OCI-LY1 (cell line): ENCODE results near the gene CELF4.

Experiments
- H2AFZ ChIP-seq: fragments of 200-600 bp; sonication (generic), shearing (Covaris generic); 2 replicates; pipeline ENCODE4 v1.6.0; 2014; ENCODE audit warnings: antibody characterized with exemption, mild to moderate bottlenecking, low read length
- H3F3A ChIP-seq: fragments of 200-600 bp; sonication (generic), shearing (Covaris generic); 2 replicates; pipeline ENCODE4 v1.6.0; 2014; ENCODE audit warnings: mild to moderate bottlenecking, antibody characterized with exemption, low read length, moderate library complexity; ENCODE audit not compliant: insufficient read depth
- H3K27ac ChIP-seq: fragments of 200-600 bp; sonication (generic); 2 replicates; pipeline ENCODE4 v1.5.1; 2014; ENCODE audit warnings: low read length, mixed run types, mild to moderate bottlenecking, low read depth; ENCODE audit not compliant: poor library complexity, severe bottlenecking
- H3K27me3 ChIP-seq: fragments of 200-600 bp; sonication (generic); 2 replicates; pipeline ENCODE4 v1.6.0; 2014; ENCODE audit warnings: antibody characterized with exemption, mild to moderate bottlenecking, low read length, moderate library complexity; ENCODE audit not compliant: insufficient read depth
- H3K36me3 ChIP-seq: fragments of 200-600 bp; sonication (generic); 2 replicates; pipeline ENCODE4 v1.6.1; 2014; ENCODE audit warnings: mild to moderate bottlenecking, antibody characterized with exemption, low read length, moderate library complexity, mixed read lengths; ENCODE audit not compliant: insufficient read depth
- H3K4me1 ChIP-seq: fragments of 200-600 bp; sonication (generic); 2 replicates; pipeline ENCODE4 v1.5.1; 2014; ENCODE audit warnings: mild to moderate bottlenecking, low read length, moderate library complexity; ENCODE audit not compliant: insufficient read depth, severe bottlenecking
- H3K4me2 ChIP-seq: fragments of 200-600 bp; sonication (generic), shearing (Covaris generic); 2 replicates; pipeline ENCODE4 v1.6.1; 2014; ENCODE audit warnings: low read length
- H3K4me3 ChIP-seq: fragments of 200-600 bp; sonication (generic); 2 replicates; pipeline ENCODE4 v1.5.1; 2014; ENCODE audit warnings: low read length, low read depth, mild to moderate bottlenecking, mixed read lengths; ENCODE audit not compliant: poor library complexity, severe bottlenecking
- H3K79me2 ChIP-seq: fragments of 200-600 bp; shearing (Covaris generic); 2 replicates; pipeline ENCODE4 v1.6.1; 2016; ENCODE audit warnings: mixed run types, low read length, mixed read lengths; ENCODE audit not compliant: insufficient read depth
- H3K9ac ChIP-seq: fragments of 200-600 bp; sonication (generic), shearing (Covaris generic); 2 replicates; pipeline ENCODE4 v1.6.1; 2014; ENCODE audit warnings: mild to moderate bottlenecking, low read length, mixed read lengths
- H3K9me2 ChIP-seq: fragments of 200-600 bp; sonication (generic), shearing (Covaris generic); 2 replicates; pipeline ENCODE4 v1.6.1; 2014; ENCODE audit warnings: low read depth, mild to moderate bottlenecking, low read length, mixed read lengths
- H3K9me3 ChIP-seq: fragments of 200-600 bp; shearing (Covaris generic); 2 replicates; pipeline ENCODE4 v1.6.1; 2014; ENCODE audit warnings: low read length, mixed read lengths
- H4K20me1 ChIP-seq: fragments of 200-600 bp; sonication (generic), shearing (Covaris generic); 2 replicates; pipeline ENCODE4 v1.6.0; 2016; ENCODE audit warnings: mild to moderate bottlenecking, low read length; ENCODE audit not compliant: insufficient read depth
- EZH2 ChIP-seq: fragments of 200-600 bp; sonication (generic), shearing (Covaris generic); IDR thresholded peaks from 2 replicates; pipeline ENCODE4 v1.8.0; 2017; ENCODE audit warnings: borderline replicate concordance, mixed run types, mild to moderate bottlenecking, antibody characterized with exemption, low read length, moderate library complexity, mixed read lengths
- TF ChIP-seq, protein P1 (sequence below): fragments of 200-600 bp; sonication (generic), shearing (Covaris generic); IDR thresholded peaks from 2 replicates; pipeline ENCODE4 v1.5.1; 2017; ENCODE audit warnings: mild to moderate bottlenecking, antibody characterized with exemption, low read length, moderate library complexity, mixed read lengths

CELF4 gene

DNA sequence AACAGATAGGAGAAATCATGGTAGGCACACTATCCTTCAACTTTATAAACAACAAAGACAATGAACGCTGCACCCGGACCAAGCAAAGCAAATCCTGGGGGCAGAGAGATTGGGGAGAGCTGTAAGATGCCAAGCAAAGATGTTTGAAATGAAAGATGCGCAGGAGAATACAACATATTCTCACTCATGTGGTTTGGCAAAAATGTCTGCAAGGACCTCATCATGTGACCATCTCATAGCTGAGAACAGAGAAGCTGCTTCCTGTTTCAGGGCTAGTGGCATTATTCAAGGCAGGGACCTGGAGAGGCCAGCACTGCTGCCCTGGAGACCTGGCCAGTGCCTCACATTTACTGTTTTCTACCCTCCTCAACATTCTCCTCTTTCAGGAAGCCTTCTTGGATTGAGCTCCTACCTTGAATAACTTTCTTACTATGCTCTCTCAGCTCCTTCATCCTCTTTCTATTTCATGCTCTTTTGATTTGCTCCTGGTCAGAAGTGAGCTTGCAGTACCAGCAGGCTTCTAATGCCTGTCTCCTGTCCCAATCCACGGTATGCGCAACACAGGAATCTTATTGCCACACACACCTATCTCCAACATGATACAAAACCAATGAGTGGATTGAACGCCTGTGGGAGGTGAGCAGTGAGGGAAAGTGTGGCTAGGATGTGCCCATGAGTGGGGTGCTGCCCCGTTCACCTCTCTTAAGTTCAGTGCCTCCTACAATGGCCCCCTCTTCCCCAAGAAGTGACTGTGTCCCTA is 133.0 kb downstream of the CELF4 start:
- H3K4me3 ChIP-seq: no peak overlapping the region
- H3K79me2 ChIP-seq: no peaks in the 10 kb centered on the region
- H3K4me1 ChIP-seq: no peaks in the 10 kb centered on the region
- H3K27me3 ChIP-seq: no peaks in the 10 kb centered on the region
- no peaks in the 10 kb centered on the region for H3K9me2 ChIP-seq
- H3F3A ChIP-seq: no peaks in the 10 kb centered on the region
- H3K4me2 ChIP-seq: no peak overlapping the region
- no peaks in the 10 kb centered on the region for H4K20me1 ChIP-seq
- no peak overlapping the region for H3K27ac ChIP-seq
- TF ChIP-seq, protein P1, sequence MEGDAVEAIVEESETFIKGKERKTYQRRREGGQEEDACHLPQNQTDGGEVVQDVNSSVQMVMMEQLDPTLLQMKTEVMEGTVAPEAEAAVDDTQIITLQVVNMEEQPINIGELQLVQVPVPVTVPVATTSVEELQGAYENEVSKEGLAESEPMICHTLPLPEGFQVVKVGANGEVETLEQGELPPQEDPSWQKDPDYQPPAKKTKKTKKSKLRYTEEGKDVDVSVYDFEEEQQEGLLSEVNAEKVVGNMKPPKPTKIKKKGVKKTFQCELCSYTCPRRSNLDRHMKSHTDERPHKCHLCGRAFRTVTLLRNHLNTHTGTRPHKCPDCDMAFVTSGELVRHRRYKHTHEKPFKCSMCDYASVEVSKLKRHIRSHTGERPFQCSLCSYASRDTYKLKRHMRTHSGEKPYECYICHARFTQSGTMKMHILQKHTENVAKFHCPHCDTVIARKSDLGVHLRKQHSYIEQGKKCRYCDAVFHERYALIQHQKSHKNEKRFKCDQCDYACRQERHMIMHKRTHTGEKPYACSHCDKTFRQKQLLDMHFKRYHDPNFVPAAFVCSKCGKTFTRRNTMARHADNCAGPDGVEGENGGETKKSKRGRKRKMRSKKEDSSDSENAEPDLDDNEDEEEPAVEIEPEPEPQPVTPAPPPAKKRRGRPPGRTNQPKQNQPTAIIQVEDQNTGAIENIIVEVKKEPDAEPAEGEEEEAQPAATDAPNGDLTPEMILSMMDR: no peak
- no peak for TF ChIP-seq EZH2
- H3K9ac ChIP-seq: no peak overlapping the region
- H3K9me3 ChIP-seq: no peaks in the 10 kb centered on the region
- no peaks in the 10 kb centered on the region for H3K36me3 ChIP-seq
- no peak overlapping the region for H2AFZ ChIP-seq

DNA sequence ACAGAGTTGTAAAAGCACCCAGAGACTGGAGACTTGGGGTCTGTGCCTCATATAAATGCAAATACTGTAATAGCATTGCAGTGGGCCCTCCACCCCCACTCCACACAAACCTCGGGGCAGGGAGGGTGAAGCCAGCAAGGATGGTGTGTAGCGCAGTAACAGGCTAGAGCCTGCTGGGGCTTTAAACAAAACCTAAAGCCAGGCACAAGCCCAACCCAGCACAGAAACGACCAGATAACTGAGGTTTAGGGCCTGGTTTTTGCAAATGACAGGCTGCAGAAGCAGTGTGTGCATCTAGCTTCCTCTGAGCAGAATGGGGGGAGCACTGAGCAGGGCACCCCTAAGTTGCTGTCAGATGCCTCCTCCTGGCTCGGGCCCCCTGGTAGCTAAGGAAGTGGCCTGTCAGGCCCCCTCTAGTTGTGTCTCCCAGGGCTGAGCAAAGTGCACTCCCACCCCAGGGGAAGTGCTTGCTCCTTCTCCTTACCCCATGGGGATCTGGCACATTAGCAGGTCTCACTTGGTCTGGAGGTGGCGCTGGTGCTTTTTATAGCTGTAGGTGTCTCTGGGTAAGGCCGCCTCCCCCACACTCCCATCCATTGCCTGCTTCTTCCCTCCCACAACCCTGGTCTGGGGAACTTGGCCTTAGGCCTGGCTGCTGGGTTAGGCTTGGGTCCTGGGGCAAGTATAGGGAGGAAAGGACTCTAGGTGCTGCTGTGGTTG is 135.1 kb downstream of the CELF4 start:
- Histone ChIP-seq H3K9ac (no peak overlapping the region), H3K27ac (no peak overlapping the region), H3K4me2 (no peak overlapping the region), H3K9me2 (no peaks in the 10 kb centered on the region), H3K4me3 (no peak overlapping the region), H3K36me3 (no peaks in the 10 kb centered on the region), H3F3A (no peaks in the 10 kb centered on the region), H4K20me1 (no peaks in the 10 kb centered on the region), H3K4me1 (no peaks in the 10 kb centered on the region), H3K9me3 (no peaks in the 10 kb centered on the region), H3K79me2 (no peaks in the 10 kb centered on the region), H3K27me3 (no peaks in the 10 kb centered on the region), H2AFZ (no peak overlapping the region)
- no peak for TF ChIP-seq EZH2
- TF ChIP-seq, protein P1: no peak

DNA sequence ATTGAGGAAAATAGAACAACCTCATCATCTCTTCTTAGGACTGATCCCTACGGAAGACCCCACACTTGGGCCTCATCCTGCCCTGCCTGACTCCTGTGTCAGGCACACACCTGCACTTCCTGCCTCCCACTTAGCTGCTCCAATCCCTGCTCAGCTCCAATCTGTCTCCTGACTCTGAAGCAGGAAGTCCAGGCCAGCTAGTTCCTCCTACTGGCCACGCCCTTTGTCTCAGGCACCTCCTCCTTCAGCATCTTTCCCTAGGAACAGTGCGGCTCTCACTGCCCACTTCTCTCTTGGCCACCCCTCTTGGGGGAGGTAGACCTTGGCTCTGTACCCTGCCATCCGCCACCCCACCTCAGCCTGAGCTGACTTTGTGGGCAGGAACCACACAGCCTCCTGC is 135.8 kb downstream of the CELF4 start:
- Histone ChIP-seq H3K36me3 (no peaks in the 10 kb centered on the region), H3K27ac (no peak overlapping the region), H2AFZ (no peak overlapping the region), H3K4me1 (no peaks in the 10 kb centered on the region), H3F3A (no peaks in the 10 kb centered on the region), H3K4me3 (no peak overlapping the region), H3K27me3 (no peaks in the 10 kb centered on the region), H3K4me2 (no peak overlapping the region), H3K9me2 (no peaks in the 10 kb centered on the region), H3K9ac (no peak overlapping the region), H3K9me3 (no peaks in the 10 kb centered on the region), H3K79me2 (no peaks in the 10 kb centered on the region), H4K20me1 (no peaks in the 10 kb centered on the region)
- TF ChIP-seq, protein P1: no peak
- no peak for TF ChIP-seq EZH2
